Keratinocyte (primary cell): Measurements from ENCODE around the gene HUS1. TPM values are rescaled to one million over a fixed set of nuclear protein-coding genes. Genes with fewer than 3 reads are reported as not detected.

ENCODE experiments used
- DNase-seq: peaks from one replicate; pipeline ENCODE4 v3.0.0-alpha.2; 2011; ENCODE audit warnings: low read depth, missing footprints, low spot score
- FAIRE-seq: peaks from 2 replicates; lab custom pipeline; 2011; peaks lifted over from hg19 to GRCh38; lab: Jason Lieb, UNC
- H2AFZ ChIP-seq: 2 replicates; pipeline ENCODE4 v1.6.0; 2012; ENCODE audit warnings: low read length, control low read depth, inconsistent platforms; ENCODE audit not compliant: control insufficient read depth
- H3K27ac ChIP-seq: 2 replicates; pipeline ENCODE4 v1.5.1; 2011; ENCODE audit warnings: low read length; ENCODE audit not compliant: control insufficient read depth, insufficient read depth
- H3K27me3 ChIP-seq: 3 replicates; pipeline ENCODE4 v1.6.0; 2011; ENCODE audit warnings: low read length; ENCODE audit not compliant: control insufficient read depth, insufficient read depth; ENCODE audit errors: extremely low read depth
- H3K36me3 ChIP-seq, 2 experiments: 2 replicates in 1 of 2; 3 replicates in 1 of 2; pipeline ENCODE4 v1.5.1; 2011; ENCODE audit warnings: low read length in 2 of 2, mild to moderate bottlenecking in 1 of 2; ENCODE audit not compliant: control insufficient read depth in 2 of 2, insufficient read depth in 2 of 2; ENCODE audit errors: extremely low read depth in 1 of 2
- H3K4me1 ChIP-seq: 3 replicates; pipeline ENCODE4 v1.5.1; 2011; ENCODE audit warnings: low read length; ENCODE audit not compliant: control insufficient read depth, insufficient read depth; ENCODE audit errors: extremely low read depth
- H3K4me2 ChIP-seq: 3 replicates; pipeline ENCODE4 v1.6.0; 2011; ENCODE audit warnings: low read depth, low read length; ENCODE audit not compliant: control insufficient read depth, insufficient read depth; ENCODE audit errors: extremely low read depth
- H3K4me3 ChIP-seq, 3 experiments: fragments of 200-600 bp in 1 of 3; sonication (generic) in 1 of 3; 2 replicates in 2 of 3; 3 replicates in 1 of 3; pipeline ENCODE4 v1.5.1; 2011 to 2016; ENCODE audit warnings: low read length in 3 of 3, mild to moderate bottlenecking in 3 of 3, control low read depth in 2 of 3, inconsistent platforms in 1 of 3, low read depth in 1 of 3, mixed read lengths in 1 of 3, mixed run types in 1 of 3, moderate library complexity in 1 of 3; ENCODE audit not compliant: control insufficient read depth in 2 of 3, insufficient read depth in 2 of 3; ENCODE audit errors: extremely low read depth in 1 of 3
- H3K79me2 ChIP-seq: 2 replicates; pipeline ENCODE4 v1.6.0; 2012; ENCODE audit warnings: low read length; ENCODE audit not compliant: control insufficient read depth, insufficient read depth
- H3K9ac ChIP-seq: 3 replicates; pipeline ENCODE4 v1.6.0; 2011; ENCODE audit warnings: low read length; ENCODE audit not compliant: control insufficient read depth, insufficient read depth; ENCODE audit errors: extremely low read depth
- H3K9me1 ChIP-seq: 3 replicates; pipeline ENCODE4 v1.6.0; 2011; ENCODE audit warnings: low read length; ENCODE audit not compliant: control insufficient read depth, insufficient read depth; ENCODE audit errors: extremely low read depth
- H3K9me3 ChIP-seq: 2 replicates; pipeline ENCODE4 v1.5.1; 2012; ENCODE audit warnings: low read depth, low read length; ENCODE audit not compliant: control insufficient read depth
- H4K20me1 ChIP-seq: 3 replicates; pipeline ENCODE4 v1.6.0; 2011; ENCODE audit warnings: low read length; ENCODE audit not compliant: control insufficient read depth, insufficient read depth; ENCODE audit errors: extremely low read depth
- EZH2 ChIP-seq: IDR thresholded peaks from one replicate; pipeline ENCODE4 v1.6.1; 2012; ENCODE audit warnings: inconsistent platforms, mild to moderate bottlenecking, low read length, moderate library complexity
- dilution Hi-C: fragments of 300-500 bp; cut with MboI; formaldehyde crosslinking; loops from one replicate; pipeline ENCODE4 v1.7.0; 2020; ENCODE audit warnings: low sequenced_read_pairs; ENCODE audit not compliant: extremely low pct_ligation_motif_present
- polyA plus RNA-seq, 5 experiments: library from polyadenylated mRNA; depleted of rRNA in 3 of 5; stranded (reverse) in 3 of 5; stranded (forward) in 1 of 5; unstranded in 1 of 5; fragments of >200 nt; gene quantifications; 1 replicate in 1 of 5; 2 replicates in 3 of 5; 3 replicates in 1 of 5; pipeline versions ENCODE4 v1.2.1 to v1.2.3, GENCODE V29; 2011 to 2012; ENCODE audit warnings: missing spikeins in 2 of 5, low read depth in 1 of 5, low replicate concordance in 1 of 5
- TF ChIP-seq, protein P1 (sequence below), 3 experiments: IDR thresholded peaks in 1 of 3; conservative IDR thresholded peaks in 1 of 3; optimal IDR thresholded peaks in 1 of 3; 2 replicates in 2 of 3; 3 replicates in 1 of 3; pipeline versions ENCODE3 to v1.5.1; 2011; ENCODE audit warnings: low read length in 3 of 3, mild to moderate bottlenecking in 3 of 3, moderate library complexity in 2 of 3, control low read depth in 1 of 3, inconsistent platforms in 1 of 3; ENCODE audit not compliant: insufficient read depth in 2 of 3; ENCODE audit errors: extremely low read depth in 1 of 3

The HUS1 gene
- polyA plus RNA-seq, 1 donor (not counting 4 experiments of a cell fraction or from before 2014, with no cell fraction given): 36.3 TPM

DNA sequence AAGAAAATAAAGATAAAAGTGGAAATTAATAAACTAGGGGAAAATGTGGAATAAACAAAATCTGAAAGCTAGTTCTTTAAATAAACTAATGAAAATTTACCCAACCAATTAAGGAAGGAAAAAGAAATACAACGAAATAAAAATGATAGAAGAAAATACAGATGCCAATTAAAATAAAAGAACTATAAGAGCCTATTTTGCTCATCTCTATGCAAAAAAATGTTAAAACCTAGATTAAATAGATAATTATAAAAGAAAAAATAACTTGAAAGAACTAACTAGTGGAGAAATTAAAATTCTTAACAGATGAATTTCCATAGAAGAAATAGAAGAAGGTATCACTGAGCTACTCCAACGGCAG is 63.8 kb downstream of the HUS1 start:
- H3K4me3 ChIP-seq: no peak overlapping the region
- H2AFZ ChIP-seq: no peak overlapping the region
- no peak overlapping the region for H3K9ac ChIP-seq
- no peaks in the 10 kb centered on the region for H3K4me1 ChIP-seq
- H3K9me3 ChIP-seq: no peaks in the 10 kb centered on the region
- TF ChIP-seq EZH2: no peak
- TF ChIP-seq, protein P1, sequence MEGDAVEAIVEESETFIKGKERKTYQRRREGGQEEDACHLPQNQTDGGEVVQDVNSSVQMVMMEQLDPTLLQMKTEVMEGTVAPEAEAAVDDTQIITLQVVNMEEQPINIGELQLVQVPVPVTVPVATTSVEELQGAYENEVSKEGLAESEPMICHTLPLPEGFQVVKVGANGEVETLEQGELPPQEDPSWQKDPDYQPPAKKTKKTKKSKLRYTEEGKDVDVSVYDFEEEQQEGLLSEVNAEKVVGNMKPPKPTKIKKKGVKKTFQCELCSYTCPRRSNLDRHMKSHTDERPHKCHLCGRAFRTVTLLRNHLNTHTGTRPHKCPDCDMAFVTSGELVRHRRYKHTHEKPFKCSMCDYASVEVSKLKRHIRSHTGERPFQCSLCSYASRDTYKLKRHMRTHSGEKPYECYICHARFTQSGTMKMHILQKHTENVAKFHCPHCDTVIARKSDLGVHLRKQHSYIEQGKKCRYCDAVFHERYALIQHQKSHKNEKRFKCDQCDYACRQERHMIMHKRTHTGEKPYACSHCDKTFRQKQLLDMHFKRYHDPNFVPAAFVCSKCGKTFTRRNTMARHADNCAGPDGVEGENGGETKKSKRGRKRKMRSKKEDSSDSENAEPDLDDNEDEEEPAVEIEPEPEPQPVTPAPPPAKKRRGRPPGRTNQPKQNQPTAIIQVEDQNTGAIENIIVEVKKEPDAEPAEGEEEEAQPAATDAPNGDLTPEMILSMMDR (optimal IDR thresholded peaks at IDR 0.05 in 1 of 3, IDR thresholded peaks at IDR 0.05 in 1 of 3, conservative IDR thresholded peaks at IDR 0.05 in 1 of 3; ENCODE audit: extremely low read depth in 1 of 3, insufficient read depth in 2 of 3, low read length in 3 of 3): no peak
- no peaks in the 10 kb centered on the region for H3K27me3 ChIP-seq
- H3K27ac ChIP-seq: no peak overlapping the region
- no peaks in the 10 kb centered on the region for H3K36me3 ChIP-seq
- no peaks in the 10 kb centered on the region for H3K9me1 ChIP-seq
- no peaks in the 10 kb centered on the region for H4K20me1 ChIP-seq
- H3K79me2 ChIP-seq: no peaks in the 10 kb centered on the region
- no peak overlapping the region for H3K4me2 ChIP-seq
- dilution Hi-C loops: no loop called here
- DNase-seq: no peak
- no peak for FAIRE-seq

DNA sequence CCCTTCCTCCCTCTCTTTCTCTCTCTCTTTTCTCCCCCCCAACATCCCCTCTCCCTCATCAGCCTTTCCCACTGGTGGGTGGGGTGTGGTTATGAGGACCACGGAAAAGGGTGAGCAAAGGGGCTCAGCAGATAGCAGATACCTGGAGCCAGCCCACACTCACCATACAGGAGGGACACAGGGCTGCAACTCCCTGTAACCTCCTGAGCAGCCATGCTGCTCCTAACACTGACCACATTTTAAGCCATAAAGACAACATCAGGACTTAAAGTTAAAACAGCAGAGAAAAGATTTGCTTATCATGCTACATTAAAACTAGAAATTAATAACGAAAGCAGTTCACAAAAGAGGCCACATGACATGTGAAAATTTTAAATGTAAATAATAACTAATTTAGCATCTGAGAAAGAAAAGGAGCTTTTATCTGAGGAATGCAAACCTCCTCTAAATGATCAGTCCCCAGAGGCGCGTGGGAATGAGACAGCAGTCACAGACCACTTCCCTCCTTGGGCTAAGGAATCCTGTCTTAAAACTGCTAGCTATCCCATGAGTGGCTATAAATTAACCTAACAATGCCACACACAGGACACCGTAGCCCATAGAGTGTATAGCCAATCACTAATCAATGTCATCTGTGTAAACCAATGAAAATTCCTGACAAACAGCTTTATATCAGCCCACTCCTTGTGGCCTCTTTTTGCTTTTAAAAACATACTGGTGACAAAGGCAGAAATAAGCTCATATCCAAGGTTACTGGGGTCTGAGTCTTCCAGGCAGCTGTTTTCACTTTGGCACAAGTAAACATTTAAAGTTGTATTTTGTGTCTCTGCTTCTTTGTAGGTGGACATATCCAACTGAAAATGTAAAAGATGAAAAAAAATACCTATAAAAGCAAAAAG is 64.4 kb downstream of the HUS1 start:
- H3K4me1 ChIP-seq: no peaks in the 10 kb centered on the region
- no peaks in the 10 kb centered on the region for H3K9me1 ChIP-seq
- no peak overlapping the region for H3K4me3 ChIP-seq
- no peak overlapping the region for H2AFZ ChIP-seq
- no peaks in the 10 kb centered on the region for H3K9me3 ChIP-seq
- TF ChIP-seq, protein P1 (optimal IDR thresholded peaks at IDR 0.05 in 1 of 3, IDR thresholded peaks at IDR 0.05 in 1 of 3, conservative IDR thresholded peaks at IDR 0.05 in 1 of 3; ENCODE audit: extremely low read depth in 1 of 3, insufficient read depth in 2 of 3, low read length in 3 of 3): no peak
- no peak for TF ChIP-seq EZH2
- H3K79me2 ChIP-seq: no peaks in the 10 kb centered on the region
- FAIRE-seq: no peak
- no peaks in the 10 kb centered on the region for H4K20me1 ChIP-seq
- dilution Hi-C loops: no loop called here
- H3K4me2 ChIP-seq: no peak overlapping the region
- H3K27ac ChIP-seq: no peak overlapping the region
- DNase-seq: no peak
- no peaks in the 10 kb centered on the region for H3K36me3 ChIP-seq
- H3K27me3 ChIP-seq: no peaks in the 10 kb centered on the region
- no peak overlapping the region for H3K9ac ChIP-seq

Other genes starting within 250 kb of the HUS1 start
- 0.01 to 0.31 TPM (median 0.04 TPM) in 3 replicates for gene PKD1L1, start 31.1 kb downstream of the HUS1 start, polyA plus RNA-seq
- gene SUN3, start 49.5 kb upstream of the HUS1 start, polyA plus RNA-seq: not detected in 3 replicates
- gene C7orf57, start 55.9 kb upstream of the HUS1 start, polyA plus RNA-seq: 0.22 to 0.60 TPM (median 0.39 TPM) in 3 replicates
- 165 to 226 TPM (median 202 TPM) in 3 replicates for gene UPP1, start 109.7 kb upstream of the HUS1 start, polyA plus RNA-seq
- gene ABCA13, start 191.8 kb upstream of the HUS1 start, polyA plus RNA-seq: 0.23 to 0.76 TPM (median 0.61 TPM) in 3 replicates